Endothelial cell of umbilical vein (primary cell): Measurements from ENCODE around the gene LLGL2. TPM values are rescaled to one million over a fixed set of nuclear protein-coding genes. Genes with fewer than 3 reads are reported as not detected.

ENCODE experiments used
- BruUV-seq: library from RNA; stranded (reverse); fragments of 400-500 nt; replicated peaks from 2 replicates; lab custom pipeline; 2021; lab: Mats Ljungman, UMichigan
- CTCF ChIA-PET: fragments of 300-600, 350-600 bp; sonication (Branson Sonifier 250); formaldehyde crosslinking; loops from one replicate; lab custom pipeline; 2021; ENCODE audit warnings: antibody characterized with exemption, inconsistent platforms; lab: Charles Lee
- POLR2A ChIA-PET: fragments of 300-600, 350-600 bp; sonication (Branson Sonifier 250); formaldehyde crosslinking; loops from one replicate; lab custom pipeline; 2021; ENCODE audit warnings: antibody characterized with exemption, inconsistent platforms; lab: Charles Lee
- DNase-seq: peaks from one replicate; pipeline ENCODE4 v3.0.0-alpha.2; 2011; ENCODE audit warnings: low read depth, low spot score
- FAIRE-seq: peaks from 2 replicates; lab custom pipeline; 2011; peaks lifted over from hg19 to GRCh38; lab: Jason Lieb, UNC
- H2AFZ ChIP-seq: 2 replicates; pipeline ENCODE4 v1.6.0; 2012; ENCODE audit warnings: low read depth, low read length, control low read depth, inconsistent platforms
- H3K27ac ChIP-seq: 2 replicates; pipeline ENCODE4 v1.5.1; 2011; ENCODE audit warnings: low read depth, mild to moderate bottlenecking, control low read depth, low read length, moderate library complexity; ENCODE audit not compliant: insufficient read depth
- H3K27me3 ChIP-seq, 2 experiments: 2 replicates each; pipeline versions ENCODE4 v1.6.0 to v1.6.1; 2011; ENCODE audit warnings: low read length in 2 of 2, mixed read lengths in 1 of 2; ENCODE audit not compliant: control insufficient read depth in 2 of 2, insufficient read depth in 2 of 2
- H3K36me3 ChIP-seq, 2 experiments: 2 replicates in 1 of 2; 3 replicates in 1 of 2; pipeline ENCODE4 v1.5.1; 2011; ENCODE audit warnings: low read length in 2 of 2, mild to moderate bottlenecking in 1 of 2, moderate library complexity in 1 of 2; ENCODE audit not compliant: control insufficient read depth in 2 of 2, insufficient read depth in 2 of 2; ENCODE audit errors: extremely low read depth in 1 of 2
- H3K4me1 ChIP-seq: 3 replicates; pipeline ENCODE4 v1.5.1; 2011; ENCODE audit warnings: mild to moderate bottlenecking, low read length; ENCODE audit not compliant: control insufficient read depth, insufficient read depth; ENCODE audit errors: extremely low read depth
- H3K4me2 ChIP-seq: 2 replicates; pipeline ENCODE4 v1.6.1; 2011; ENCODE audit warnings: low read length, control low read depth, mixed read lengths; ENCODE audit not compliant: insufficient read depth
- H3K4me3 ChIP-seq, 3 experiments: fragments of 200-600 bp in 1 of 3; sonication (generic), shearing (Covaris generic) in 1 of 3; replicated peaks in 1 of 3; 2 replicates each; pipeline ENCODE4 v1.5.1; 2011 to 2016; ENCODE audit warnings: control low read depth in 3 of 3, low read length in 3 of 3, mild to moderate bottlenecking in 2 of 3, inconsistent platforms in 1 of 3, low read depth in 1 of 3, moderate library complexity in 1 of 3; ENCODE audit not compliant: insufficient read depth in 1 of 3
- H3K79me2 ChIP-seq: 2 replicates; pipeline ENCODE4 v1.6.0; 2012; ENCODE audit warnings: low read length, inconsistent platforms; ENCODE audit not compliant: control insufficient read depth, insufficient read depth
- H3K9ac ChIP-seq: replicated peaks from 2 replicates; pipeline ENCODE3; 2011; ENCODE audit warnings: low read length, control low read depth; ENCODE audit not compliant: insufficient read depth; ENCODE audit errors: extremely low read depth
- H3K9me1 ChIP-seq: replicated peaks from 3 replicates; pipeline ENCODE4 v1.6.0; 2011; ENCODE audit warnings: mild to moderate bottlenecking, low read length; ENCODE audit not compliant: control insufficient read depth, insufficient read depth; ENCODE audit errors: extremely low read depth
- H3K9me3 ChIP-seq: replicated peaks from 2 replicates; pipeline ENCODE4 v1.5.1; 2012; ENCODE audit warnings: low read length, inconsistent platforms; ENCODE audit not compliant: control insufficient read depth, insufficient read depth
- H4K20me1 ChIP-seq: replicated peaks from 2 replicates; pipeline ENCODE3; 2011; ENCODE audit warnings: mild to moderate bottlenecking, low read length; ENCODE audit not compliant: control insufficient read depth, insufficient read depth; ENCODE audit errors: extremely low read depth
- EZH2 ChIP-seq: IDR thresholded peaks from 2 replicates; pipeline ENCODE4 v1.6.1; 2012; ENCODE audit warnings: borderline replicate concordance, low read depth, mild to moderate bottlenecking, moderate library complexity, low read length, inconsistent platforms; ENCODE audit not compliant: severe bottlenecking
- FOS ChIP-seq: IDR thresholded peaks from 2 replicates; pipeline ENCODE4 v1.6.1; 2011; ENCODE audit warnings: mild to moderate bottlenecking, low read length, moderate library complexity, borderline replicate concordance; ENCODE audit not compliant: insufficient read depth
- GATA2 ChIP-seq: IDR thresholded peaks from 2 replicates; pipeline ENCODE4 v1.7.0; 2011; ENCODE audit warnings: low read depth, mild to moderate bottlenecking, moderate library complexity, mixed read lengths, low read length; ENCODE audit not compliant: insufficient read length, insufficient read depth
- JUN ChIP-seq: IDR thresholded peaks from 2 replicates; pipeline ENCODE4 v1.6.1; 2011; ENCODE audit warnings: borderline replicate concordance, low read depth; ENCODE audit not compliant: insufficient read length, insufficient read depth
- POLR2A ChIP-seq: IDR thresholded peaks from 2 replicates; pipeline ENCODE4 v1.6.1; 2012; ENCODE audit warnings: low read depth, mild to moderate bottlenecking, control low read depth, low read length
- POLR2AphosphoS5 ChIP-seq: IDR thresholded peaks from 2 replicates; pipeline ENCODE4 v1.6.1; 2012; ENCODE audit warnings: low read depth, mild to moderate bottlenecking, control low read depth, low read length, moderate library complexity; ENCODE audit not compliant: insufficient read depth
- dilution Hi-C: fragments of 300-500 bp; cut with MboI; formaldehyde crosslinking; loops from one replicate; pipeline ENCODE4 v1.15.0; 2019; ENCODE audit warnings: low sequenced_read_pairs; ENCODE audit not compliant: extremely low pct_ligation_motif_present
- intact Hi-C: fragments of 100-400 bp; cut with micrococcal nuclease; formaldehyde crosslinking; loops from one replicate; pipeline ENCODE4 v1.10.0; 2022
- polyA plus RNA-seq, 4 experiments: library from polyadenylated mRNA; depleted of rRNA in 3 of 4; stranded (reverse) in 3 of 4; unstranded in 1 of 4; fragments of >200 nt; gene quantifications; 2 replicates each; pipeline versions ENCODE4 v1.2.1 to v1.2.3, GENCODE V29; 2011 to 2012; ENCODE audit warnings: missing spikeins in 1 of 4
- total RNA-seq: library from RNA; stranded (reverse); gene quantifications from 2 replicates; pipeline ENCODE4 v1.2.3, GENCODE V29; 2021
- TF ChIP-seq, protein P1 (sequence below): IDR thresholded peaks from 2 replicates; pipeline ENCODE4 v1.6.1; 2011; ENCODE audit not compliant: insufficient read depth, insufficient read length

The LLGL2 gene
- total and polyA plus RNA-seq, 2 donors (not counting 3 experiments of a cell fraction or from before 2014, with no cell fraction given): 5.3 to 5.4 TPM

DNA sequence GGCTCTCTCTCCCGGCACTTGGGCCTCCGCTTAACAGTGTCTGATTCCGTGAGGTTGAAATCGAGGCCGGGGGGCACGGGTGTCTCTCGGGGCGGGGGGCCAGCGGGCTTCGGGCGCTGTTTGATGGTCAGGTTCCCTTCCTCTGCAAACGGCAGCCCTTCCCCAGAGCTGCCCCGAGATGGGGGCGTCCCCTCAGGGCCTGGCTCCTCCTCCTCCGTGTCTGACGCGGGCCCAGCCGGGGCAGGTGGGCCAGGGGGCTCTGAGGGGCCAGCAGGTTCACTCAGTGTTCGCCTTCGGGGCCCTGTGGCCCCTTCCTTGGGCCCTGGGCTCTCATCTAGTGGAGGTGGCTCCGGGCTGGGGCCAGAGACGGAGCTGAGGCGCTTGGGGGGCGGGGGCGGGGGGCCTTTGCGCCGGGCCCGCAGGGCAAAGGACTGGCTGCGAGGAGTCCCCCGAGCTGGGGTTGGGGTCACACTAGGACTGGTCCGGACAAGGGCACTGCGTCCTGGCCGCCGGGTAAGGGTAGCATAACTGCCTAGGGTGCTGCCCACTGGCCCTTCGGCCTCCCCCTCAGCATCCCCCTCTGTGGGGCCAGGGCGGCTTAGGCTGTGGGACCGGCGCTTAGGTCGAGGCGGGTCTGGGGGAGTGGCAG, 23.3 kb upstream of the LLGL2 start:
- dilution Hi-C loops: no loop called here
- peaks cover 0 to 36% of the 10 kb centered on the region in 2 experiments for H3K36me3 ChIP-seq
- no peak overlapping the region for H3K4me3 ChIP-seq
- peaks cover 3% of the 10 kb centered on the region for H3K4me1 ChIP-seq
- H3K4me2 ChIP-seq: no peak overlapping the region
- TF ChIP-seq, protein P1, sequence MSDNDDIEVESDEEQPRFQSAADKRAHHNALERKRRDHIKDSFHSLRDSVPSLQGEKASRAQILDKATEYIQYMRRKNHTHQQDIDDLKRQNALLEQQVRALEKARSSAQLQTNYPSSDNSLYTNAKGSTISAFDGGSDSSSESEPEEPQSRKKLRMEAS: no peak
- TF ChIP-seq POLR2A: no peak
- TF ChIP-seq FOS: no peak
- TF ChIP-seq EZH2: no peak
- TF ChIP-seq GATA2: no peak
- no peak for TF ChIP-seq POLR2AphosphoS5
- no peak for TF ChIP-seq JUN
- H3K79me2 ChIP-seq: no peaks in the 10 kb centered on the region
- H4K20me1 ChIP-seq: no peaks in the 10 kb centered on the region
- intact Hi-C loops: no loop called here
- DNase-seq: no peak
- ChIA-PET POLR2A (no interaction called here), CTCF (interaction anchor here (2.2 kb wide), 1 partner anchor 15 kb away, joined by 7 read pairs; the partner anchor contains the start of gene TSEN54)
- no peaks in the 10 kb centered on the region for H3K9me3 ChIP-seq
- no peak overlapping the region for H3K27ac ChIP-seq
- H2AFZ ChIP-seq: no peak overlapping the region
- no peaks in the 10 kb centered on the region for H3K9me1 ChIP-seq
- FAIRE-seq: no peak
- BruUV-seq: no TSS peak
- H3K9ac ChIP-seq: no peak overlapping the region
- H3K27me3 ChIP-seq: no peaks in the 10 kb centered on the region
